Measurements from ENCODE around the gene AK1. TPM values are rescaled to one million over a fixed set of nuclear protein-coding genes. Genes with fewer than 3 reads are reported as not detected.

The AK1 gene
- total RNA-seq, 1 experiment from 2014 or later: 61.1 TPM

GRCh38 chr9:127924736-127925444, 47.4 kb upstream of the AK1 start:
- no peak overlapping the region for H3K4me3 ChIP-seq (replicated peaks in 1 of 2; ENCODE audit: low read depth in 1 of 2, low read length in 2 of 2)
- no peak overlapping the region; the same call in 1 of the 2 replicates for H3K27ac ChIP-seq (ENCODE audit: low read depth, low read length)
- H3K4me1 ChIP-seq (ENCODE audit: control insufficient read depth in 1 of 2, insufficient read depth in 2 of 2, low read length in 2 of 2): peaks cover 43 to 82% of the 10 kb centered on the region in 2 experiments
- RAD21 ChIA-PET (ENCODE audit: low non-redundant PET in 1 of 2, low total read pairs in 2 of 2, uncharacterized antibody in 2 of 2, unreplicated experiment in 2 of 2): no interaction called here
- H3K4me2 ChIP-seq (ENCODE audit: low read length): no peak overlapping the region
- POLR2A ChIA-PET: no interaction called here
- H3K9ac ChIP-seq (ENCODE audit: low read length): no peak overlapping the region
- H3K27me3 ChIP-seq (ENCODE audit: insufficient read depth, low read length): no peaks in the 10 kb centered on the region
- CTCF ChIA-PET: no interaction called here
- intact Hi-C loops (cut with micrococcal nuclease): loop anchor here (5.0 kb wide), 1 partner anchor 112 kb away; no protein-coding TSS in a partner anchor
- no peaks in the 10 kb centered on the region for H3K79me2 ChIP-seq (ENCODE audit: insufficient read depth, low read length)
- ATAC-seq (no peak), DNase-seq (ENCODE audit: low read depth, low spot score) (no peak)
- H4K20me1 ChIP-seq (ENCODE audit: insufficient read depth): no peaks in the 10 kb centered on the region
- no peak for TF ChIP-seq POLR2AphosphoS5 (IDR thresholded peaks at IDR 0.05; ENCODE audit: low read depth, low read length)
- no peak for TF ChIP-seq SRF (IDR thresholded peaks at IDR 0.05; ENCODE audit: low read depth)
- no peak for TF ChIP-seq FOSL1 (IDR thresholded peaks at IDR 0.05; ENCODE audit: low read depth)
- no peak for TF ChIP-seq ZFX (IDR thresholded peaks at IDR 0.05)
- no peak for TF ChIP-seq ZNF274 (IDR thresholded peaks at IDR 0.05; ENCODE audit: low read depth, low read length)
- no peak for TF ChIP-seq ELF1 (IDR thresholded peaks at IDR 0.05; ENCODE audit: borderline replicate concordance, low read depth)
- no peak for TF ChIP-seq RAD21 (IDR thresholded peaks at IDR 0.05; ENCODE audit: low read depth)
- TF ChIP-seq, protein P1, sequence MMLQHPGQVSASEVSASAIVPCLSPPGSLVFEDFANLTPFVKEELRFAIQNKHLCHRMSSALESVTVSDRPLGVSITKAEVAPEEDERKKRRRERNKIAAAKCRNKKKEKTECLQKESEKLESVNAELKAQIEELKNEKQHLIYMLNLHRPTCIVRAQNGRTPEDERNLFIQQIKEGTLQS (IDR thresholded peaks at IDR 0.05): no peak
- no peaks in the 10 kb centered on the region for H3K9me3 ChIP-seq (ENCODE audit: control insufficient read depth in 1 of 2, insufficient read depth in 1 of 2, low read depth in 1 of 2, low read length in 2 of 2)
- no TSS peak for BruUV-seq (replicated peaks)
- no peaks in the 10 kb centered on the region for H3K9me2 ChIP-seq (ENCODE audit: insufficient read depth)
- no peak overlapping the region for H2AFZ ChIP-seq (ENCODE audit: low read depth, low read length, poor library complexity, severe bottlenecking)
- no peaks in the 10 kb centered on the region for H3K36me3 ChIP-seq (ENCODE audit: control insufficient read depth in 1 of 2, insufficient read depth in 2 of 2, low read length in 2 of 2)

GRCh38 chr9:127923771-127924170, 46.3 kb upstream of the AK1 start:
- Histone ChIP-seq H3K79me2 (ENCODE audit: insufficient read depth, low read length) (no peaks in the 10 kb centered on the region), H3K4me1 (ENCODE audit: control insufficient read depth in 1 of 2, insufficient read depth in 2 of 2, low read length in 2 of 2) (peaks cover 43 to 82% of the 10 kb centered on the region in 2 experiments), H3K27me3 (ENCODE audit: insufficient read depth, low read length) (no peaks in the 10 kb centered on the region), H3K9me2 (ENCODE audit: insufficient read depth) (no peaks in the 10 kb centered on the region), H4K20me1 (ENCODE audit: insufficient read depth) (no peaks in the 10 kb centered on the region), H3K36me3 (ENCODE audit: control insufficient read depth in 1 of 2, insufficient read depth in 2 of 2, low read length in 2 of 2) (no peaks in the 10 kb centered on the region), H3K4me3 (replicated peaks in 1 of 2; ENCODE audit: low read depth in 1 of 2, low read length in 2 of 2) (0 out of 4 replicates have a peak overlapping the region, but pooled peaks of 1 of the 2 experiments have one; percentile 15), H3K4me2 (ENCODE audit: low read length) (peak overlapping the region; percentile 66), H2AFZ (ENCODE audit: low read depth, low read length, poor library complexity, severe bottlenecking) (no peak overlapping the region), H3K27ac (ENCODE audit: low read depth, low read length) (peak overlapping the region; percentile 55), H3K9me3 (ENCODE audit: control insufficient read depth in 1 of 2, insufficient read depth in 1 of 2, low read depth in 1 of 2, low read length in 2 of 2) (no peaks in the 10 kb centered on the region), H3K9ac (ENCODE audit: low read length) (peak overlapping the region; percentile 43)
- DNase-seq (ENCODE audit: low read depth, low spot score) (peak; percentile 68), ATAC-seq (no peak)
- CTCF ChIA-PET: interaction anchor here (0.9 to 3.0 kb wide), 4 partner anchors 9 to 194 kb away, joined by 3 to 12 read pairs (median 8); partner anchors contain the start of gene TOR2A
- RAD21 ChIA-PET (ENCODE audit: low non-redundant PET in 1 of 2, low total read pairs in 2 of 2, uncharacterized antibody in 2 of 2, unreplicated experiment in 2 of 2): no interaction called here
- POLR2A ChIA-PET: interaction anchor here (0.7 kb wide), 1 partner anchor 153 kb away, joined by 3 read pairs; no protein-coding TSS in a partner anchor
- intact Hi-C loops (cut with micrococcal nuclease): no loop called here
- BruUV-seq (replicated peaks): no TSS peak
- TF ChIP-seq EZH2phosphoT487 (IDR thresholded peaks at IDR 0.05; ENCODE audit: borderline replicate concordance) (no peak), ZNF274 (IDR thresholded peaks at IDR 0.05; ENCODE audit: low read depth, low read length) (no peak), YY1 (IDR thresholded peaks at IDR 0.05; ENCODE audit: extremely low read depth, insufficient replicate concordance, low read depth, low read length) (no peak), SRF (IDR thresholded peaks at IDR 0.05; ENCODE audit: low read depth) (no peak), EGR1 (IDR thresholded peaks at IDR 0.05; ENCODE audit: low read depth) (no peak), TCF7L2 (IDR thresholded peaks at IDR 0.05; ENCODE audit: borderline replicate concordance, extremely low read depth, insufficient read depth, insufficient read length) (no peak), SIN3A (IDR thresholded peaks at IDR 0.05; ENCODE audit: low read depth) (no peak), FOSL1 (IDR thresholded peaks at IDR 0.05; ENCODE audit: low read depth) (no peak), EZH2 (IDR thresholded peaks at IDR 0.05) (no peak), MAX (IDR thresholded peaks at IDR 0.05) (no peak), JUND (IDR thresholded peaks at IDR 0.05) (no peak), POLR2A (IDR thresholded peaks at IDR 0.05; ENCODE audit: borderline replicate concordance, extremely low read depth, insufficient read depth, insufficient read length) (no peak), CEBPB (IDR thresholded peaks at IDR 0.05; ENCODE audit: low read depth) (no peak)
- TF ChIP-seq, protein P2, sequence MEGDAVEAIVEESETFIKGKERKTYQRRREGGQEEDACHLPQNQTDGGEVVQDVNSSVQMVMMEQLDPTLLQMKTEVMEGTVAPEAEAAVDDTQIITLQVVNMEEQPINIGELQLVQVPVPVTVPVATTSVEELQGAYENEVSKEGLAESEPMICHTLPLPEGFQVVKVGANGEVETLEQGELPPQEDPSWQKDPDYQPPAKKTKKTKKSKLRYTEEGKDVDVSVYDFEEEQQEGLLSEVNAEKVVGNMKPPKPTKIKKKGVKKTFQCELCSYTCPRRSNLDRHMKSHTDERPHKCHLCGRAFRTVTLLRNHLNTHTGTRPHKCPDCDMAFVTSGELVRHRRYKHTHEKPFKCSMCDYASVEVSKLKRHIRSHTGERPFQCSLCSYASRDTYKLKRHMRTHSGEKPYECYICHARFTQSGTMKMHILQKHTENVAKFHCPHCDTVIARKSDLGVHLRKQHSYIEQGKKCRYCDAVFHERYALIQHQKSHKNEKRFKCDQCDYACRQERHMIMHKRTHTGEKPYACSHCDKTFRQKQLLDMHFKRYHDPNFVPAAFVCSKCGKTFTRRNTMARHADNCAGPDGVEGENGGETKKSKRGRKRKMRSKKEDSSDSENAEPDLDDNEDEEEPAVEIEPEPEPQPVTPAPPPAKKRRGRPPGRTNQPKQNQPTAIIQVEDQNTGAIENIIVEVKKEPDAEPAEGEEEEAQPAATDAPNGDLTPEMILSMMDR (IDR thresholded peaks at IDR 0.05 in 2 of 3, conservative IDR thresholded peaks at IDR 0.05 in 1 of 3; ENCODE audit: borderline replicate concordance in 1 of 3, insufficient read depth in 1 of 3, low read depth in 2 of 3, low read length in 2 of 3): no peak
- TF ChIP-seq, protein P1 (IDR thresholded peaks at IDR 0.05): no peak
